ENCODE measurements around the gene ROBO1. TPM values are rescaled to one million over a fixed set of nuclear protein-coding genes. Genes with fewer than 3 reads are reported as not detected.

The ROBO1 gene
- total RNA-seq, 1 donor from 2014 or later = 39.3 TPM

- DNase-seq (ENCODE audit: extremely low read depth, low read depth, low spot score) = no peak
Measured at GRCh38 chr3:78867409-78868372, 900.1 kb downstream of the ROBO1 start.

DNA sequence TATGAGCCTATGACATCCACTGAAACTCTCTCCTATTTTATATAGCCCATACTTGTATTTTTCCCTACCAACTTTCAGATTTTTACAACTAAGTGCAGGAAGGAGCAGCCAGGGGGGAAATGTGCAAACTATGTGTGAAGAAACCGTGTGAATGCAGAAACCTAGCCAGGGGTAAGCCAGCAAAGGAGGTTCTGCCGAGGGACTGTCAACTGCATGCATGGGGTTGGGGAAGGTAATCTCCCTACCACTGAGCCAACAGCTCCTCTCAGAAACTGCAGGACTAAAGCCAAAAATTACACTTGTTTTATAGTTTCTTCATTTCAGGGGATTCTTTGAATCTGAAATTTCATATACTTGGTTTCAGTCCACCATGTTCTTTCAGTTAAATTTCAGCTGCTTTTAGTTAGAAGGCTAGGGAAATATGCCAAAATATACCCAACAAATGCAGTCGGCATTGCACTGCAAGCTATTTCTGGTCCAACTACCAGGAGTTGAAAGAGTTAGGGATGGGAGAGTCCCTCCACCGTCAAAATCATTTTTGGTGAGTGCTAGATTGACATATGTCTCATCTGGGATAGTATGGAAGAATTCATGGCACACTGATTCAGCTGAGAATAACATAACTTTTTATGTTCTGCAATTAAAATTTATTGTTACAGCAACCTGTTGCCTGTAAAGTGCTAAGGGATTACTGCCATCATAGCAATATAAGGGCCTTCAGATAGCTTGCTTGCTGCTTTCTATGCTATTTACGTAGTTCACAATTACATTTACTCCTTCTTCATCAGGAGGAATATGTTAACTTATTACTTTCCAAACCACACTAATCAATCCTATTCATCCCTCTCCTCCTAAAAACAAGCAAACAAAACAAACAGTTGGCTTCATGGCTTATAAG, 904.2 kb downstream of the ROBO1 start:
- no peak for DNase-seq (ENCODE audit: extremely low read depth, low read depth, low spot score)

DNA sequence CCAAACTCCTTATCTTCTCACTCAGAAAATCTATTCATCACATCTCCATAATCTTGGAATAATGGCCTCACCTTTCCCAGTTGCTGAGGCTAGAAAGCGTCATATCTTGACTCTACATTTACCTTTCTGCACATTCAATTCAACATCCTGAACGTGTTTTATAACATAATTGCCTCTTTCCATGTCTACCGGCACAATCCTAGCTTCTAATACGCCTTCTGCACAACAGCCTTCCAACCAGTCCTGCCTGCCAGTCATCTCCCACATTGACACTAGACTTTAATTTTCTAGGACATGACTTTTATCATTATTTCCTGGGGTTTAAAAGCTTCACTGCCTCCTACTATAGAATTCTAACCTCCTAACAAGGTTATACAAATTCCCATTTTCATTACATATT, 906.6 kb downstream of the ROBO1 start:
- DNase-seq (ENCODE audit: extremely low read depth, low read depth, low spot score) = no peak

DNA sequence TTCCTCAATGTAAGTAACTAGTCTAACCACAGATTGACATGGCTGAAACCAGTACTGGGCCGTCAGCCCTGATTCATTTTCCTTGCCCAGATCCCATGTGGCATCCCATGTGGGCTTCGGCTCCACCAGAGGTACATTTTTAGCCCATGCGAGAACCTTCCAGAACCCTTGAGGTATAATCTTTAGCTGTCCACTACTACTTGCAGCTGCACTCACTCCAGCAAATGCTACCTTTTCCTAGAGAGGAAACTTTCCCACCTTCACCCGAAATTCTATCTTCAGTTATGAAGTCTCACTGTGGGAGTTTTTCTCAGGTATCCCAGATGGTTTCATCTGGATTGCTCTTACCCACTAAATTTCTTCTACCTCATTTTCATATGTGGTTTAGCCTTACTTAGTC, 907.2 kb downstream of the ROBO1 start:
- no peak for DNase-seq (ENCODE audit: extremely low read depth, low read depth, low spot score)

DNA sequence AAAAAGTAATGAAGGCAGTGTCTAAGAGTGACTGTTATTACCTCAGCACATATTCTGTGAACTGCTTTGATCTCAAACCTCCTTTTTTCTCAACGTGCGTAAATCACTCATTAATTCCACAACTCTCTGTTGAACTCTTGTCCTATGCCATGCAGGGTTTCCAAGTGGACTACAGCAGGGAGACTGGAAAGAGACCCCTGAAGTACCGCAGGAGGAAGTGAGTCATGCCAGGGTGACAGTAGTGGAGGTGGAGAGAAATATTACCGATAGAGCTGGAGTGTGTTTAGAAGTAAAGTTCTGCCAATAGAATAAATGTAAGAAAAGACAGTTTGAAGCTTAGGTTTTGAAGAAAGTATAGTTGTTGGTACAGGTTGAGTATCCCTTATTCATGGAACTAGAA, 908.9 kb downstream of the ROBO1 start:
- DNase-seq (ENCODE audit: extremely low read depth, low read depth, low spot score) = no peak

- no peak for DNase-seq (ENCODE audit: extremely low read depth, low read depth, low spot score)
Measured at GRCh38 chr3:78858174-78858573, 909.6 kb downstream of the ROBO1 start.

GRCh38 chr3:78857494-78858111, 910.2 kb downstream of the ROBO1 start:
- DNase-seq (ENCODE audit: extremely low read depth, low read depth, low spot score) = no peak

DNA sequence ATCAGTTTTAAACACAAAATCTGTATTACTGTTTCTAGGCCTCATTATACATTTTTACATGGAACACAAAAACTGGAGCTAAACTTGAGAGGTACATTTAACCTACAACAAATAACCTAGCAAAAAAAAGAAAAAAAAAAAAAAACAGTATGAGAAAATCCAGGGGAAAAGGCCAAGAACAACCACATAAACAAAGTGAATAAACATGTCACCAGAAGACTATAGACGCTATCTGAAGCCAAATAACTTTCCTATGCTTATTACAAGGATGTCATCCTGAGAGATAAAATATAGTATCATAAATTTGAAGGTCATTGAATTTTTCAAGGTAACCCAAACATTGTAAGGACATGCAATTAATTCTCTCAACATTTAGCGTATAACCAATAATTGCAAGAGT, 911.6 kb downstream of the ROBO1 start:
- no peak for DNase-seq (ENCODE audit: extremely low read depth, low read depth, low spot score)

DNA sequence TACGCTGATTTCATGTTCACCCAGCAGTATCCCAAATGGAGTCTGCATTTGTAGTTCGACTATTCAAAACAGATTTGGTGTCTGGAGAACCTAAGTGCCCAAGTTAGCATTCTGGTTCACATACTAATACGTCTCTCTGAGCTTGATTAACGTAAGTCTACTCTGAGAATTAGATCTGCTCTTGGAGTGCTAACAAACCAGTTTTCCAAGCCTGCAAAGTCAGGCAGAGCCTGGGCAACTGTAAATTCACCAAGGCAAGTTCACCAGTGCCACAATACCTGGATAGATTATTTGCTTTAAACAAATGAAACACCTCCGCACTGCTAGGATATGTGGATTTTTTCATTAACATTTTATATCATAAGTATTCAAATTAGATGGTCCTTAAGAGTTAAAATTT, 912.6 kb downstream of the ROBO1 start:
- no peak for DNase-seq (ENCODE audit: extremely low read depth, low read depth, low spot score)

DNA sequence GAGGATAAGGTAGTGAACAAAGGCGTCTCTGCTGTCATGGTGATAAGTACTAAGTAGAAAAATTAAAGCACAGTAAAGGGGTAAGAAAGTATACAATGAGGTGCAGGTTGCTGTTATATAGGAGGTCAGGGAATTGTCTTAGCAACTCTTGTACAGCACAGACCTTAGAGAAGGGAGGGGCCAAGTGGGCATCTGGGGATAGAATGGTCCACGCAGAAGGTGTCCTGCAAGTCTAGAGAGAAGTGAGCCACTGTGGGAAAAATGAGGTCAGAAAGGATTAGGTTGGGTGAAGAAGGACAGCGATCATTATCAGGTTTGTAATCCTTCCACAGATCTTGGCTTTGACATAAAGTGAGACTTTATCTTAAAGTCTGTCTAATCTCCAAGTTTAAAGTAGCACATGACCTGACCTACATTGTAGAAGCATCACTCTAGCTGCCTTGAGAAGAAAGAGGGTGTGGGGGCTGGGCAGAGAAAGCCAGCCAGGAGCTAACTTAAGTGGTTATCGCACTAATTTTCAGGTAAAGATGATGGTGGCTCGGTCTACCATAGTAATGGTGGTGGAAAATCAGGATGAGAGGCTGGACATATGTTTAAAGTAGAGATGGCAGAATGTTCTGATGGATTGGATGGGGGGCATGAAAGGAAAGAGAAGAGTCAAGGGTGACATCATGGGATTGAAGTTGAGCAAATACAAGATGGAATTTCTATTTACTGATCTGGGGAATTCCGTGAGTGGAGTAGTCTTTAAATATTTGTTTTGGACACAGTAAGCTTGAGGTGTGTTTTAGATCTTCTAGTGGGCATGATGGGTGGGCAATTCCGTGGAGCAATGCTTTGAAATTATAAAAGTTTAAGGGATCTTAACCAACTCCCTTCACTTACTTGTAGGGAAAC, 919.2 kb downstream of the ROBO1 start:
- no peak for DNase-seq (ENCODE audit: extremely low read depth, low read depth, low spot score)

GRCh38 chr3:78847603-78848002, 920.2 kb downstream of the ROBO1 start:
- no peak for DNase-seq (ENCODE audit: extremely low read depth, low read depth, low spot score)

DNA sequence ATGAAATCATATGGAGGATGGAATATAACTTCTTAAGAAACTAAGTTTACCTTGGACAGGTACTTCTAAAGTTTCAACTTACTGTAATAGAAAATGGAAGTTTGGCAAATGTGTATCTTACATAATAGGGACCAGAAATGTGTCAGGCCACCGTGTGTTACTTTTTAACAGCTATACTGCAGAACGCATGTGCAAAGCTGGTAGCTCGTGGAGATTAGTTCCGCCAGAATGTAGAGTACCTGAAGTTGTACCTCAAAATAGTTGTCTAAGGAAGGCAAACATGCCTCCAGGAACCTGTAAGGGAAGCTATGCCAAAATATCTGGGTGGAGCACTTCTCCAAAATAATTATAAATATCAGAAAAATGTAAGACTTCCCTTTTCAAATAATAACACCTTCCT, 920.6 kb downstream of the ROBO1 start:
- DNase-seq (ENCODE audit: extremely low read depth, low read depth, low spot score) = no peak

- no peak for DNase-seq (ENCODE audit: extremely low read depth, low read depth, low spot score)
Measured at GRCh38 chr3:78846718-78847117, 921.1 kb downstream of the ROBO1 start.

GRCh38 chr3:78845605-78846004, 922.2 kb downstream of the ROBO1 start:
- no peak for DNase-seq (ENCODE audit: extremely low read depth, low read depth, low spot score)

- DNase-seq (ENCODE audit: extremely low read depth, low read depth, low spot score) = no peak
Measured at GRCh38 chr3:78844307-78844706, 923.5 kb downstream of the ROBO1 start.

DNA sequence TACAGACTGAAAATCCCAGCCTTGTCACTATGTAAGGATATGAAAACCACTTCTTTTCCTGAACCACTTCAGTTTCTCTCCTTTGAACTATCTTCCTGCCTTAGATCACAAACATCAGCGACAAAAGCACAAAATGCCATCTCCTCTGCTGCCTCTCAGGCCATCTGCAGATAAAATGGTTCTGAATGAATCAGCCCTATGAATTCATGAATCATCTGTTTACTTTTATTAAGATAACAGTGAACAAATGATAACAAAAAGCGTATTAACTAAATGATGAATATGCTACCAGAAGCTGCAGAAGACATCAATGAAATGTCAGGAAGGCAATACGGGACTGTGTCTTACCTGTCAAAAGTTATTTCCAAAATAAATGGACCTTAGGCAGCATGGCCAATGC, 928.1 kb downstream of the ROBO1 start:
- no peak for DNase-seq (ENCODE audit: extremely low read depth, low read depth, low spot score)

DNA sequence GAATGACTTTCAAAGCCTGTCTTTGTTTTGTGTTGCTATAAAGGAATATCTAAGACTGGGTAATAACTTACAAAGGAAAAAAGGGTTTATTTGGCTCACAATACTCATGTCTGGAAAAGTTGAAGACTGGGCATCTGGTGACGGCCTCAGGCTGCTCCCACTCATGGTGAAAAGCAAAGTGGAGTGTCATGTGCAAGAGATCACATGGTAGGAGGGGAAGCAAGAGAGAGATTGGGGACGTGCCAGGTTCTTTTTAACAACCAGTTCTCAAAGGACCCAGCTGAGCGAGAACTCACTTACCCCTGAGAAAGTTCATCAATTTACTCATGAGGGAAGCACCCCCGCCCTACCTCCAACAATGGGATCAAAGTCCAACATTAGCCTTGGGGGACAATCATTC, 929.4 kb downstream of the ROBO1 start:
- DNase-seq (ENCODE audit: extremely low read depth, low read depth, low spot score) = no peak

DNA sequence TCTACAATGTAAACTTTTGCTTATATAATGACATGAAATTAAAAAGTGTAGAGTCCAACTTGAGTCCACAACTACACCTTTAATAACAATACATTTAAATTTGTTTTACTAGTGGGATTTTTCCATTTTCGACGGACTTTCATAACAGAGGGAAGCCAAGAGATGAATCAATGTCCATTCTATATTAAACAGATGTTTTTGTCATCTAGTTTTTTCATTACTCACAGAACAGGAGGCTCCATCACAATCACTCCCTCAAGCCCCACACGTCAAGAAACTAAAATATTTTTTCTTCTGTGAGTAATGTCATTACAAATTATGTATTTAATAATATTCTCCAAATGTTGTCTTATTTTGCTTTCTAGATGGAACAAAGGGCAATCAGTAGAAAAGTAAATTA, 932.9 kb downstream of the ROBO1 start:
- DNase-seq (ENCODE audit: extremely low read depth, low read depth, low spot score) = no peak

DNA sequence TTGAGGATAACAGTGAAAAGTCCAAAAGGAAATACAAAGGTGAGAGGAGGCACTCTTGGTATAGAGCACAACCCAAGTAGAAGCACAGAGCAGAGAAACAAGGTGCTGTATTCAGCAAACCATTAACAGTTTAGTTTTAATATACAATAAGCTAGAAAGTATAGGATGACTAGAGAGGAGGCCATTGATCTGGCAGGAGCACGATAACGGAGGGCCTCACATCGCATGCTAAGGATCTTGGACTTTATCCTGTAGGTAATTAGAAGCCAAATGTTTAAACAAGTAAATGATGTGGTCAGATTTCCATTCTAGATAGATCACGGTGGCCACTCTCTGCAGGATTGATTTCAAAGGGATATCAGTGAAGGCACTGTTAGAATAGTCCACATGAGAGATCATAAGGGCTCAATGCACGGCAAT, 935.0 kb downstream of the ROBO1 start:
- no peak for DNase-seq (ENCODE audit: extremely low read depth, low read depth, low spot score)

DNA sequence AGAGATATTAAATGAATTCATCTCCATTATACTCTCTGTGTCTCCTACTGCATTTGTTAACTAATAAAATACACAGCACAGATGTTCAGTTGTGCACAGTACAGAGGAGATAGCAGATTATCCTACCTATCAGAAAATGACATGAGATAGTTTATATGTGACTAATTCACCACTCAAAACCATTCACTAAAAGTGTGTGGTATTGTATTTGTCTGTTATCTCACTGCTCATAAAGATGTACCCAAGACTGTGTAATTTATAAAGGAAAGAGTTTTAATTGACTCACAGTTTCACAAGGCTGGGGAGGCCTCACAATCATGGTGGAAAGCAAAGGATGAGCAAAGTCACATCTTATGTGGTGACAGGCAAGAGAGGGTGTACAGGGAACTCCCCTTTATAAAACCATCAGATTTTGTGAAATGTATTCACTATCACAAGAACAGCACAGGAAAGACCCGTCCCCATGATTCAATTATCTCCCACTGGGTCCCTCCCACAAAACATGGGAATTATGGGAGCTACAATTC, 936.3 kb downstream of the ROBO1 start:
- DNase-seq (ENCODE audit: extremely low read depth, low read depth, low spot score) = no peak

All from glomerular endothelial cell (primary cell).